ENCODE measurements around the gene SCLT1. TPM values are rescaled to one million over a fixed set of nuclear protein-coding genes. Genes with fewer than 3 reads are reported as not detected.

Gene SCLT1
- total RNA-seq, 1 experiment from 2014 or later: 13.3 TPM

DNA sequence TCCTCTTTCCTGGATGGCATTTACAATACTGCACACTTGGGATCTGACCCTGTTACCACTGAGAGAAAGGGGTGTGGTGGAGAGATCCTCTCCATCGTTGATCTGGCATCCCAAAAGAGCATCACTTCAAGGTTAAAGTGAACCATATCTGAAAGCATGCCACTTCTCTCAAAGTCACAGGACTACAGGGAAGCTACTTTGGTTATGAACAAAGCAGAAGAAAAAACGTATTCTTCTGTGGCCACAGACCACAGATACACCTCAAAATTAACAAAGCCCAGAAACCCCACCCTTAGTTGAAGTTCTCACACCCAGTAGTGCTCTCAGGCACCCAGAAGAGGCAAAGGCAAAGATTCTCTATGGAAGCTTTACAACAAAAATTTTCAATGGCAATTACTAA is 175.6 kb downstream of the SCLT1 start:
- ATAC-seq: no peak
- TF ChIP-seq CBX3 (IDR thresholded peaks at IDR 0.05; ENCODE audit: low read depth) (no peak), POLR2A (IDR thresholded peaks at IDR 0.05; ENCODE audit: borderline replicate concordance, extremely low read depth, insufficient read depth, insufficient read length) (no peak), CEBPB (IDR thresholded peaks at IDR 0.05; ENCODE audit: low read depth) (no peak), TCF7L2 (IDR thresholded peaks at IDR 0.05; ENCODE audit: borderline replicate concordance, extremely low read depth, insufficient read depth, insufficient read length) (no peak), JUND (IDR thresholded peaks at IDR 0.05) (no peak), ZNF274 (IDR thresholded peaks at IDR 0.05; ENCODE audit: low read depth, low read length) (no peak), SRF (IDR thresholded peaks at IDR 0.05; ENCODE audit: low read depth) (no peak), POLR2AphosphoS5 (IDR thresholded peaks at IDR 0.05; ENCODE audit: low read depth, low read length) (no peak), FOSL1 (IDR thresholded peaks at IDR 0.05; ENCODE audit: low read depth) (no peak), RAD21 (IDR thresholded peaks at IDR 0.05; ENCODE audit: low read depth) (no peak), YY1 (IDR thresholded peaks at IDR 0.05; ENCODE audit: extremely low read depth, insufficient replicate concordance, low read depth, low read length) (no peak), MAX (IDR thresholded peaks at IDR 0.05) (no peak), ZFX (IDR thresholded peaks at IDR 0.05) (no peak), EZH2 (IDR thresholded peaks at IDR 0.05) (no peak), SIN3A (IDR thresholded peaks at IDR 0.05; ENCODE audit: low read depth) (no peak)
- TF ChIP-seq, protein P1, sequence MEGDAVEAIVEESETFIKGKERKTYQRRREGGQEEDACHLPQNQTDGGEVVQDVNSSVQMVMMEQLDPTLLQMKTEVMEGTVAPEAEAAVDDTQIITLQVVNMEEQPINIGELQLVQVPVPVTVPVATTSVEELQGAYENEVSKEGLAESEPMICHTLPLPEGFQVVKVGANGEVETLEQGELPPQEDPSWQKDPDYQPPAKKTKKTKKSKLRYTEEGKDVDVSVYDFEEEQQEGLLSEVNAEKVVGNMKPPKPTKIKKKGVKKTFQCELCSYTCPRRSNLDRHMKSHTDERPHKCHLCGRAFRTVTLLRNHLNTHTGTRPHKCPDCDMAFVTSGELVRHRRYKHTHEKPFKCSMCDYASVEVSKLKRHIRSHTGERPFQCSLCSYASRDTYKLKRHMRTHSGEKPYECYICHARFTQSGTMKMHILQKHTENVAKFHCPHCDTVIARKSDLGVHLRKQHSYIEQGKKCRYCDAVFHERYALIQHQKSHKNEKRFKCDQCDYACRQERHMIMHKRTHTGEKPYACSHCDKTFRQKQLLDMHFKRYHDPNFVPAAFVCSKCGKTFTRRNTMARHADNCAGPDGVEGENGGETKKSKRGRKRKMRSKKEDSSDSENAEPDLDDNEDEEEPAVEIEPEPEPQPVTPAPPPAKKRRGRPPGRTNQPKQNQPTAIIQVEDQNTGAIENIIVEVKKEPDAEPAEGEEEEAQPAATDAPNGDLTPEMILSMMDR (IDR thresholded peaks at IDR 0.05 in 2 of 3, conservative IDR thresholded peaks at IDR 0.05 in 1 of 3; ENCODE audit: borderline replicate concordance in 1 of 3, insufficient read depth in 1 of 3, low read depth in 2 of 3, low read length in 2 of 3): no peak
- no peaks in the 10 kb centered on the region for H3K79me2 ChIP-seq (ENCODE audit: insufficient read depth, low read length)
- RAD21 ChIA-PET (ENCODE audit: low non-redundant PET in 1 of 2, low total read pairs in 2 of 2, uncharacterized antibody in 2 of 2, unreplicated experiment in 2 of 2): no interaction called here
- H3K4me3 ChIP-seq (replicated peaks in 1 of 2; ENCODE audit: low read depth in 1 of 2, low read length in 2 of 2): no peak overlapping the region
- H3K27me3 ChIP-seq (ENCODE audit: insufficient read depth, low read length): no peaks in the 10 kb centered on the region
- no peak overlapping the region for H3K9ac ChIP-seq (ENCODE audit: low read length)
- no peaks in the 10 kb centered on the region for H3K9me2 ChIP-seq (ENCODE audit: insufficient read depth)
- no peaks in the 10 kb centered on the region for H3K9me3 ChIP-seq (ENCODE audit: control insufficient read depth in 1 of 2, insufficient read depth in 1 of 2, low read depth in 1 of 2, low read length in 2 of 2)
- H3K4me1 ChIP-seq (ENCODE audit: control insufficient read depth in 1 of 2, insufficient read depth in 2 of 2, low read length in 2 of 2): no peaks in the 10 kb centered on the region
- POLR2A ChIA-PET: no interaction called here
- CTCF ChIA-PET: no interaction called here
- no peak overlapping the region for H2AFZ ChIP-seq (ENCODE audit: low read depth, low read length, poor library complexity, severe bottlenecking)
- H3K27ac ChIP-seq (ENCODE audit: low read depth, low read length): no peak overlapping the region
- no TSS peak for BruUV-seq (replicated peaks)
- H3K4me2 ChIP-seq (ENCODE audit: low read length): no peak overlapping the region
- H4K20me1 ChIP-seq (ENCODE audit: insufficient read depth): 0 out of 2 replicates have a peak, but pooled peaks cover 5% of the 10 kb centered on the region
- no peaks in the 10 kb centered on the region for H3K36me3 ChIP-seq (ENCODE audit: control insufficient read depth in 1 of 2, insufficient read depth in 2 of 2, low read length in 2 of 2)
- DNase-seq (ENCODE audit: low read depth, low spot score): no peak
- intact Hi-C loops (cut with micrococcal nuclease): no loop called here

All from HCT116 (cell line).